Measurements from ENCODE around the gene SCAF11.

SCAF11 gene

GRCh38 chr12:45909041-45909713, 81.2 kb downstream of the SCAF11 start:
- H3K9me3 ChIP-seq (ENCODE audit: control extremely low read depth in 1 of 5, control insufficient read depth in 4 of 5, insufficient read depth in 2 of 5, low read depth in 1 of 5, low read length in 4 of 5), result no peaks in the 10 kb centered on the region
- peaks cover 0 to 13% (median 0%) of the 10 kb centered on the region in 4 experiments for H3K4me1 ChIP-seq (ENCODE audit: control extremely low read depth in 1 of 4, control insufficient read depth in 4 of 4, insufficient read depth in 4 of 4, low read length in 3 of 4)
- POLR2A ChIA-PET, result no interaction called here
- DNase-seq, result no peak
- H3K36me3 ChIP-seq (ENCODE audit: control insufficient read depth in 4 of 4, insufficient read depth in 4 of 4, low read length in 3 of 4), result peaks cover 5 to 26% (median 12%) of the 10 kb centered on the region in 4 experiments
- no peak overlapping the region for H3K4me3 ChIP-seq (ENCODE audit: control insufficient read depth in 1 of 7, extremely low read depth in 1 of 7, insufficient read depth in 4 of 7, low read depth in 2 of 7, low read length in 6 of 7)
- H3K27me3 ChIP-seq (replicated peaks in 2 of 5; ENCODE audit: control insufficient read depth in 4 of 5, insufficient read depth in 5 of 5, low read length in 4 of 5), result no peaks in the 10 kb centered on the region
- WGBS (ENCODE audit: insufficient coverage), result 100% methylated on average over 1 of the region's 4 CpGs
- H3K27ac ChIP-seq (ENCODE audit: insufficient read depth in 1 of 2, low read depth in 1 of 2, low read length in 2 of 2, poor library complexity in 1 of 2, severe bottlenecking in 2 of 2), result no peak overlapping the region
- CTCF ChIA-PET, result interaction anchor here (0.6 to 1.0 kb wide), 2 partner anchors 22 to 26 kb away, joined by 3 read pairs; no protein-coding TSS in a partner anchor

DNA sequence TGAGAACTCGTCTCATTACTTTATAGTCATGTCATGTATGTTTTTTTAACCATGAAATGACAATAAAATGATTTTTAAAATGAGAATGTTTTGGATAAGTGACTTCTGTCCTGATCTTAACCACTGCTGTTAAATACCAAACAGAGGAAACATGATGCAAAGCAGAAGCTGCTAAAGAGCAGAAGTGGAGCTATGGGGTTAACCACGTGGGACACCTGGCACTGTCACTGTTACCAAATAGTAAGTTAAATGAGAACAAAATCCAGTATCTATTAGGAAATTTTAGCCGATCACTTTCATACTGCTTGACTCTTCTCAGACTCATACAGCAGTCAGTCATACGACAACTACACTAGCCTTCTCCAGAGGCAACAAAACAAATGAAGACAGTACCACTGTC, 82.4 kb downstream of the SCAF11 start:
- no peaks in the 10 kb centered on the region for H3K9me3 ChIP-seq (ENCODE audit: control extremely low read depth in 1 of 5, control insufficient read depth in 4 of 5, insufficient read depth in 2 of 5, low read depth in 1 of 5, low read length in 4 of 5)
- H3K4me1 ChIP-seq (ENCODE audit: control extremely low read depth in 1 of 4, control insufficient read depth in 4 of 4, insufficient read depth in 4 of 4, low read length in 3 of 4), result peaks cover 0 to 13% (median 0%) of the 10 kb centered on the region in 4 experiments
- peak in 2 of 3 donors; percentile 40 to 44 for DNase-seq
- no peak overlapping the region for H3K27ac ChIP-seq (ENCODE audit: insufficient read depth in 1 of 2, low read depth in 1 of 2, low read length in 2 of 2, poor library complexity in 1 of 2, severe bottlenecking in 2 of 2)
- 100% methylated on average over 2 of the region's 4 CpGs for WGBS (ENCODE audit: insufficient coverage)
- ChIA-PET CTCF (no interaction called here), POLR2A (no interaction called here)
- H3K36me3 ChIP-seq (ENCODE audit: control insufficient read depth in 4 of 4, insufficient read depth in 4 of 4, low read length in 3 of 4), result peaks cover 7 to 29% (median 12%) of the 10 kb centered on the region in 4 experiments
- no peak overlapping the region for H3K4me3 ChIP-seq (ENCODE audit: control insufficient read depth in 1 of 7, extremely low read depth in 1 of 7, insufficient read depth in 4 of 7, low read depth in 2 of 7, low read length in 6 of 7)
- no peaks in the 10 kb centered on the region for H3K27me3 ChIP-seq (replicated peaks in 2 of 5; ENCODE audit: control insufficient read depth in 4 of 5, insufficient read depth in 5 of 5, low read length in 4 of 5)

DNA sequence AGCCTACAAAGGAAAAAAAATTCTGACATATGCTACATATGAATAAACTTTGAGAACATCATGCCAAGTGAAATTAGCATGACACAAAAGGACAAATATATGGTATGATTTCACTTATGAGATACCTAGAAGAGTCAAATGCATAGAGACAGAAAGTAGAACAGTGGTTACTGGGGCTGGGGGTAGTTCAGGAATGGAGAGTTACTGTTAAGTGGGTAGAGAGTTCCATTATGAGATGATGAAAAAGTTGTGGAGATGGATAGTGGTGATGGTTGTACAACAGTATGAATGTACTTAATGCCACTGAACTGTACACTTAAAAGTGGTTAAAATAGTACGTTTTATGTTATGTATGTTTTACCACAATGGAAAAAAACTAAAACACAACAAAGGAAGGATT, 92.3 kb downstream of the SCAF11 start:
- Histone ChIP-seq H3K27ac (ENCODE audit: insufficient read depth in 1 of 2, low read depth in 1 of 2, low read length in 2 of 2, poor library complexity in 1 of 2, severe bottlenecking in 2 of 2) (no peak overlapping the region), H3K27me3 (replicated peaks in 2 of 5; ENCODE audit: control insufficient read depth in 4 of 5, insufficient read depth in 5 of 5, low read length in 4 of 5) (no peaks in the 10 kb centered on the region), H3K4me1 (ENCODE audit: control extremely low read depth in 1 of 4, control insufficient read depth in 4 of 4, insufficient read depth in 4 of 4, low read length in 3 of 4) (no peaks in the 10 kb centered on the region), H3K4me3 (ENCODE audit: control insufficient read depth in 1 of 7, extremely low read depth in 1 of 7, insufficient read depth in 4 of 7, low read depth in 2 of 7, low read length in 6 of 7) (no peak overlapping the region), H3K36me3 (ENCODE audit: control insufficient read depth in 4 of 4, insufficient read depth in 4 of 4, low read length in 3 of 4) (peaks cover 23 to 65% (median 38%) of the 10 kb centered on the region in 4 experiments), H3K9me3 (ENCODE audit: control extremely low read depth in 1 of 5, control insufficient read depth in 4 of 5, insufficient read depth in 2 of 5, low read depth in 1 of 5, low read length in 4 of 5) (no peaks in the 10 kb centered on the region)
- ChIA-PET CTCF (no interaction called here), POLR2A (no interaction called here)
- DNase-seq, result no peak
- WGBS (ENCODE audit: insufficient coverage), result no CpG with 5 or more reads among the region's 1 CpG

DNA sequence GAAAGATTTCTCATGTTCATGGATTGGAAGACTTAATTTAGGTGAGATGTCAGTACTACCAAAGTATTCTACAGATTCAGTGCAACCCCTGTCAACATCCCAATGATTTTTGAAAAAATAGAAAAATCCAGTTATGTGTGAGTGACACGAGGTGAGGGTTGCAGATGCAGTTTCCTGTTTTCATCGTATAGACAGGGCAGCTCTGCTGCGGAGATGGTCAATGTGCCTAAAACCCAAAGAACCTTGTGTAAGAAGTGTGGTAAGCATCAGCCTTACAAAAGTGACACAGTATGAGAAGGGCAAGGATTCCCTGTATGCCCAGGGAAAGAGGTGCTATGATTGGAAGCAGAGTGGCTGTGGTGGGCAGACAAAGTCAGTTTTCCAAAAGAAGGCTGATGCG, 94.4 kb downstream of the SCAF11 start:
- no peak for DNase-seq
- ChIA-PET POLR2A (no interaction called here), CTCF (interaction anchor here (1.6 kb wide), 1 partner anchor 14 kb away, joined by 5 read pairs; no protein-coding TSS in a partner anchor)
- Histone ChIP-seq H3K27me3 (replicated peaks in 2 of 5; ENCODE audit: control insufficient read depth in 4 of 5, insufficient read depth in 5 of 5, low read length in 4 of 5) (no peaks in the 10 kb centered on the region), H3K4me1 (ENCODE audit: control extremely low read depth in 1 of 4, control insufficient read depth in 4 of 4, insufficient read depth in 4 of 4, low read length in 3 of 4) (no peaks in the 10 kb centered on the region), H3K27ac (ENCODE audit: insufficient read depth in 1 of 2, low read depth in 1 of 2, low read length in 2 of 2, poor library complexity in 1 of 2, severe bottlenecking in 2 of 2) (no peak overlapping the region), H3K9me3 (ENCODE audit: control extremely low read depth in 1 of 5, control insufficient read depth in 4 of 5, insufficient read depth in 2 of 5, low read depth in 1 of 5, low read length in 4 of 5) (no peaks in the 10 kb centered on the region), H3K4me3 (ENCODE audit: control insufficient read depth in 1 of 7, extremely low read depth in 1 of 7, insufficient read depth in 4 of 7, low read depth in 2 of 7, low read length in 6 of 7) (no peak overlapping the region), H3K36me3 (ENCODE audit: control insufficient read depth in 4 of 4, insufficient read depth in 4 of 4, low read length in 3 of 4) (peaks cover 25 to 73% (median 46%) of the 10 kb centered on the region in 4 experiments)
- 86% methylated on average over 4 of the region's 4 CpGs for WGBS (ENCODE audit: insufficient coverage)

GRCh38 chr12:45893240-45893639, 97.1 kb downstream of the SCAF11 start:
- no peaks in the 10 kb centered on the region for H3K9me3 ChIP-seq (ENCODE audit: control extremely low read depth in 1 of 5, control insufficient read depth in 4 of 5, insufficient read depth in 2 of 5, low read depth in 1 of 5, low read length in 4 of 5)
- ChIA-PET CTCF (interaction anchor here (0.7 kb wide), 1 partner anchor 9 kb away, joined by 3 read pairs; no protein-coding TSS in a partner anchor), POLR2A (no interaction called here)
- H3K4me3 ChIP-seq (ENCODE audit: control insufficient read depth in 1 of 7, extremely low read depth in 1 of 7, insufficient read depth in 4 of 7, low read depth in 2 of 7, low read length in 6 of 7), result no peak overlapping the region
- peak in 2 of 3 donors; percentile 14 to 17 for DNase-seq
- H3K27me3 ChIP-seq (replicated peaks in 2 of 5; ENCODE audit: control insufficient read depth in 4 of 5, insufficient read depth in 5 of 5, low read length in 4 of 5), result no peaks in the 10 kb centered on the region
- H3K4me1 ChIP-seq (ENCODE audit: control extremely low read depth in 1 of 4, control insufficient read depth in 4 of 4, insufficient read depth in 4 of 4, low read length in 3 of 4), result no peaks in the 10 kb centered on the region
- no peak overlapping the region for H3K27ac ChIP-seq (ENCODE audit: insufficient read depth in 1 of 2, low read depth in 1 of 2, low read length in 2 of 2, poor library complexity in 1 of 2, severe bottlenecking in 2 of 2)
- peaks cover 27 to 62% (median 41%) of the 10 kb centered on the region in 4 experiments for H3K36me3 ChIP-seq (ENCODE audit: control insufficient read depth in 4 of 4, insufficient read depth in 4 of 4, low read length in 3 of 4)
- WGBS (ENCODE audit: insufficient coverage), result 100% methylated on average over 2 of the region's 4 CpGs

DNA sequence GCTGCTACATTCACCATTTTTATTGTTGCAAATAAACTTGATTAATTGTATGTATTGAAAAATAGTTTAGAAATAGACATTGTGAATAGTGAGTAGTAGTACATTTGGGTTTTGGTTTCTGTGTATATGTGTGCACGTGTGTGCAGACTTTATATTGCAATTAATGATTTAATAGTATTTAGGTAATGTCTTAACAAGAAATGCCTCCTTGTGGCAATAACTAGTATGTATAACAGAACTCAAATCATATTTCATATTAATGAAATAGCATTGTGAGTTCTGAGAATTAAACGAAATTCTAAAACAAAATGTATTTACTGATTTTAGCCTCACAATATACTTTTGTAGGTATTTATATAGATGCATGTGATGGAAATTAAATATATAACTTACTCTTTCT, 100.1 kb downstream of the SCAF11 start:
- H3K4me3 ChIP-seq (ENCODE audit: control insufficient read depth in 1 of 7, extremely low read depth in 1 of 7, insufficient read depth in 4 of 7, low read depth in 2 of 7, low read length in 6 of 7), result no peak overlapping the region
- no peaks in the 10 kb centered on the region for H3K4me1 ChIP-seq (ENCODE audit: control extremely low read depth in 1 of 4, control insufficient read depth in 4 of 4, insufficient read depth in 4 of 4, low read length in 3 of 4)
- CTCF ChIA-PET, result no interaction called here
- no CpG with 5 or more reads among the region's 2 CpGs for WGBS (ENCODE audit: insufficient coverage)
- H3K36me3 ChIP-seq (ENCODE audit: control insufficient read depth in 4 of 4, insufficient read depth in 4 of 4, low read length in 3 of 4), result peaks cover 20 to 55% (median 35%) of the 10 kb centered on the region in 4 experiments
- no peak overlapping the region for H3K27ac ChIP-seq (ENCODE audit: insufficient read depth in 1 of 2, low read depth in 1 of 2, low read length in 2 of 2, poor library complexity in 1 of 2, severe bottlenecking in 2 of 2)
- DNase-seq, result peak in 1 of 3 donors; percentile 9
- H3K27me3 ChIP-seq (replicated peaks in 2 of 5; ENCODE audit: control insufficient read depth in 4 of 5, insufficient read depth in 5 of 5, low read length in 4 of 5), result no peaks in the 10 kb centered on the region
- POLR2A ChIA-PET, result no interaction called here
- H3K9me3 ChIP-seq (ENCODE audit: control extremely low read depth in 1 of 5, control insufficient read depth in 4 of 5, insufficient read depth in 2 of 5, low read depth in 1 of 5, low read length in 4 of 5), result peaks cover 0 to 9% (median 3%) of the 10 kb centered on the region in 5 experiments

GRCh38 chr12:45887544-45887943, 102.8 kb downstream of the SCAF11 start:
- no peak overlapping the region for H3K4me3 ChIP-seq (ENCODE audit: control insufficient read depth in 1 of 7, extremely low read depth in 1 of 7, insufficient read depth in 4 of 7, low read depth in 2 of 7, low read length in 6 of 7)
- 88% methylated on average over 3 of the region's 5 CpGs for WGBS (ENCODE audit: insufficient coverage)
- DNase-seq, result no peak
- H3K27ac ChIP-seq (ENCODE audit: insufficient read depth in 1 of 2, low read depth in 1 of 2, low read length in 2 of 2, poor library complexity in 1 of 2, severe bottlenecking in 2 of 2), result no peak overlapping the region
- peaks cover 9 to 51% (median 24%) of the 10 kb centered on the region in 4 experiments for H3K36me3 ChIP-seq (ENCODE audit: control insufficient read depth in 4 of 4, insufficient read depth in 4 of 4, low read length in 3 of 4)
- H3K9me3 ChIP-seq (ENCODE audit: control extremely low read depth in 1 of 5, control insufficient read depth in 4 of 5, insufficient read depth in 2 of 5, low read depth in 1 of 5, low read length in 4 of 5), result peaks cover 3 to 12% (median 6%) of the 10 kb centered on the region in 5 experiments
- H3K4me1 ChIP-seq (ENCODE audit: control extremely low read depth in 1 of 4, control insufficient read depth in 4 of 4, insufficient read depth in 4 of 4, low read length in 3 of 4), result no peaks in the 10 kb centered on the region
- H3K27me3 ChIP-seq (replicated peaks in 2 of 5; ENCODE audit: control insufficient read depth in 4 of 5, insufficient read depth in 5 of 5, low read length in 4 of 5), result no peaks in the 10 kb centered on the region
- POLR2A ChIA-PET, result interaction anchor here (0.6 kb wide), 1 partner anchor 91 kb away, joined by 3 read pairs; no protein-coding TSS in a partner anchor
- CTCF ChIA-PET, result interaction anchor here (1.3 kb wide), 2 partner anchors 9 to 125 kb away, joined by 3 to 5 read pairs; no protein-coding TSS in a partner anchor

Data from common myeloid progenitor, CD34-positive (primary cell).